Smooth muscle cell (in vitro differentiated cells): ENCODE data around the gene IFITM5. TPM values are rescaled to one million over a fixed set of nuclear protein-coding genes. Genes with fewer than 3 reads are reported as not detected.
A peak's percentile ranks its signal among the peaks of the same experiment; 100 is the strongest.

Source experiments
- DNase-seq: peaks from one replicate; lab custom pipeline; 2025; ENCODE audit not compliant: unreplicated experiment; lab: John Stamatoyannopoulos, UW
- H2AFZ ChIP-seq: fragments of 200-600 bp; sonication (generic); 2 replicates; pipeline ENCODE4 v1.6.0; 2016; ENCODE audit warnings: antibody characterized with exemption, low read depth, mild to moderate bottlenecking
- H3F3A ChIP-seq: fragments of 200-600 bp; sonication (generic); 2 replicates; pipeline ENCODE4 v1.6.0; 2017; ENCODE audit warnings: antibody characterized with exemption, low read depth
- H3K27ac ChIP-seq: fragments of 200-600 bp; sonication (generic); 2 replicates; pipeline ENCODE4 v1.5.1; 2016; ENCODE audit warnings: low read depth, mild to moderate bottlenecking
- H3K27me3 ChIP-seq: fragments of 200-600 bp; sonication (generic); 2 replicates; pipeline ENCODE4 v1.6.1; 2016; ENCODE audit warnings: low read depth, mild to moderate bottlenecking
- H3K36me3 ChIP-seq: fragments of 200-600 bp; sonication (generic); 2 replicates; pipeline ENCODE4 v1.5.1; 2016; ENCODE audit warnings: low read depth
- H3K4me1 ChIP-seq: fragments of 200-600 bp; sonication (generic); 2 replicates; pipeline ENCODE4 v1.5.1; 2016; ENCODE audit warnings: low read depth
- H3K4me2 ChIP-seq: fragments of 200-600 bp; sonication (generic); 2 replicates; pipeline ENCODE4 v1.6.0; 2016; ENCODE audit warnings: mild to moderate bottlenecking
- H3K4me3 ChIP-seq: fragments of 200-600 bp; sonication (generic); 2 replicates; pipeline ENCODE4 v1.5.1; 2016; ENCODE audit warnings: mild to moderate bottlenecking
- H3K79me2 ChIP-seq: fragments of 200-600 bp; sonication (generic); 2 replicates; pipeline ENCODE4 v1.6.0; 2016; ENCODE audit warnings: low read depth, mild to moderate bottlenecking
- H3K9ac ChIP-seq: fragments of 200-600 bp; sonication (generic); 2 replicates; pipeline ENCODE4 v1.6.0; 2016; ENCODE audit warnings: low read depth
- H3K9me3 ChIP-seq: fragments of 200-600 bp; sonication (generic); replicated peaks from 2 replicates; pipeline ENCODE4 v1.5.1; 2016; ENCODE audit warnings: low read depth
- H4K20me1 ChIP-seq: fragments of 200-600 bp; sonication (generic); 2 replicates; pipeline ENCODE4 v1.6.0; 2016; ENCODE audit warnings: low read depth
- CTCF ChIP-seq: fragments of 200-600 bp; sonication (generic); IDR thresholded peaks from 2 replicates; pipeline ENCODE4 v1.5.1; 2017; ENCODE audit warnings: borderline replicate concordance, mild to moderate bottlenecking, antibody characterized with exemption; ENCODE audit not compliant: insufficient read depth, poor library complexity, severe bottlenecking
- WGBS: methylation state at CpG from one replicate; pipeline ENCODE4 v1.1.7; 2016; ENCODE audit warnings: low lambda C conversion rate; 5-methylcytosine and 5-hydroxymethylcytosine counted together
- polyA plus RNA-seq: library from polyadenylated mRNA; unstranded; fragments of >200 nt; fragmentation: Nextera tagmentation; extraction: Ambion mirVana; gene quantifications from 2 replicates; pipeline ENCODE4 v1.2.1, GENCODE V29; 2016
- total RNA-seq: library from RNA; depleted of rRNA; stranded (reverse); fragments of >200 nt; gene quantifications from 2 replicates; pipeline ENCODE4 v1.2.3, GENCODE V29; 2014

The IFITM5 gene
- total and polyA plus RNA-seq, 2 experiments from 2014 or later = not detected

GRCh38 chr11:342328-342727 is 43.0 kb upstream of the IFITM5 start:
- Histone ChIP-seq H3K9me3 (no peaks in the 10 kb centered on the region), H3K79me2 (no peaks in the 10 kb centered on the region), H3K27ac (peak overlapping the region; percentile 8), H4K20me1 (no peaks in the 10 kb centered on the region), H3K4me3 (no peak overlapping the region), H3K27me3 (peaks cover 4% of the 10 kb centered on the region), H3F3A (peaks cover 6% of the 10 kb centered on the region), H3K4me2 (no peak overlapping the region), H3K4me1 (peaks cover 5% of the 10 kb centered on the region), H2AFZ (peak overlapping the region; percentile 82), H3K9ac (no peak overlapping the region), H3K36me3 (no peaks in the 10 kb centered on the region)
- no peak for TF ChIP-seq CTCF
- no peak for DNase-seq
- 86% methylated on average over 3 of the region's 3 CpGs for WGBS

GRCh38 chr11:340539-341512 is 41.5 kb upstream of the IFITM5 start:
- Histone ChIP-seq H3K4me2 (no peak overlapping the region), H2AFZ (no peak overlapping the region), H3K36me3 (no peaks in the 10 kb centered on the region), H3K9me3 (no peaks in the 10 kb centered on the region), H3K79me2 (no peaks in the 10 kb centered on the region), H3K27ac (no peak overlapping the region), H3K4me1 (peaks cover 18% of the 10 kb centered on the region), H3K27me3 (peaks cover 4% of the 10 kb centered on the region), H3K9ac (no peak overlapping the region), H3K4me3 (no peak overlapping the region), H4K20me1 (no peaks in the 10 kb centered on the region), H3F3A (peaks cover 6% of the 10 kb centered on the region)
- DNase-seq = no peak
- 51% methylated on average over 5 of the region's 5 CpGs for WGBS
- no peak for TF ChIP-seq CTCF

DNA sequence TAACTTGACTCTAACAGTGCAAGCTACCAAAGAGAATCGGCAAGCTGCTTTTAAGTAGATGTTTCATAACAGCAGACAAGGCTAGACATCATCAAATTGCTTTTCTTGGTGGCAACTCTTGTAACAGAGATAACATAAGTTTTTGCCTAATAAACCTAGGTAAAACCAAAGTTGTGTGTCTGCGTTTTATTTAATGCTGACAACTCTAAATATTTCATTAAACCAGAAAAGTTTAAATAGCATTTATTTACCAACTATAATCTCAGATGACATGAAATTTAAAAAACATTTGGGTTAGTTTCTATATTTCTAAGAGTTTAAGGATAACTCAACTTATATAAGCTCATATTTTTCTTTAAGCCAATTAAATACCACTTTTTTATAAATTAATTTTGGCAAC is 40.6 kb upstream of the IFITM5 start:
- peaks cover 4% of the 10 kb centered on the region for H3K27me3 ChIP-seq
- no peak overlapping the region for H2AFZ ChIP-seq
- 90% methylated on average over 2 of the region's 2 CpGs for WGBS
- H3F3A ChIP-seq = peaks cover 6% of the 10 kb centered on the region
- H3K79me2 ChIP-seq = no peaks in the 10 kb centered on the region
- H3K9me3 ChIP-seq = no peaks in the 10 kb centered on the region
- no peak overlapping the region for H3K27ac ChIP-seq
- no peaks in the 10 kb centered on the region for H3K36me3 ChIP-seq
- H3K4me2 ChIP-seq = no peak overlapping the region
- no peak overlapping the region for H3K9ac ChIP-seq
- DNase-seq = no peak
- H4K20me1 ChIP-seq = no peaks in the 10 kb centered on the region
- peaks cover 27% of the 10 kb centered on the region for H3K4me1 ChIP-seq
- TF ChIP-seq CTCF = no peak
- H3K4me3 ChIP-seq = no peak overlapping the region
